ENCODE data around the gene L3MBTL4. TPM values are rescaled to one million over a fixed set of nuclear protein-coding genes. Genes with fewer than 3 reads are reported as not detected.
"Not testable (repeated sequence)": the region's sequence is repeated elsewhere in the genome, so short reads cannot be mapped to it uniquely, and the experiment has no call there.

L3MBTL4 gene
- total and polyA plus RNA-seq, 7 donors = 0.04 to 1.3 (median 0.22) TPM

GRCh38 chr18:6284300-6284699, 130.4 kb downstream of the L3MBTL4 start:
- no peaks in the 10 kb centered on the region for H3K9me3 ChIP-seq
- no peaks in the 10 kb centered on the region for H3K36me3 ChIP-seq (ENCODE audit: insufficient read depth in 1 of 2, low read depth in 1 of 2)
- H3K4me3 ChIP-seq = no peak overlapping the region
- ATAC-seq = no peak
- TF ChIP-seq CTCF (IDR thresholded peaks at IDR 0.05) = no peak
- WGBS, 3 donors = 94 to 97% (median 96%) methylated on average over 19 to 24 of the region's 24 CpGs
- no peak overlapping the region for H3K27ac ChIP-seq
- intact Hi-C loops (cut with DNase I) = no loop called here
- no peaks in the 10 kb centered on the region for H3K4me1 ChIP-seq
- H3K27me3 ChIP-seq (ENCODE audit: insufficient read depth in 3 of 3, low read length in 2 of 3) = no peaks in the 10 kb centered on the region
- DNase-seq = no peak

- no peak overlapping the region for H3K4me3 ChIP-seq
- H3K27ac ChIP-seq = no peak overlapping the region
- TF ChIP-seq CTCF (IDR thresholded peaks at IDR 0.05) = no peak
- 72 to 85% (median 78%) methylated on average over 4 of the region's 4 CpGs for WGBS, 3 donors
- H3K9me3 ChIP-seq = no peaks in the 10 kb centered on the region
- H3K36me3 ChIP-seq (ENCODE audit: insufficient read depth in 1 of 2, low read depth in 1 of 2) = no peaks in the 10 kb centered on the region
- intact Hi-C loops (cut with DNase I) = no loop called here
- ATAC-seq = no peak
- DNase-seq = no peak
- no peaks in the 10 kb centered on the region for H3K27me3 ChIP-seq (ENCODE audit: insufficient read depth in 3 of 3, low read length in 2 of 3)
- H3K4me1 ChIP-seq = no peaks in the 10 kb centered on the region
These were observed 132.8 kb downstream of the L3MBTL4 start for GRCh38 chr18:6281874-6282273.

- Histone ChIP-seq H3K36me3 (ENCODE audit: insufficient read depth in 1 of 2, low read depth in 1 of 2) (no peaks in the 10 kb centered on the region), H3K27ac (no peak overlapping the region), H3K4me1 (no peaks in the 10 kb centered on the region), H3K4me3 (no peak overlapping the region), H3K27me3 (ENCODE audit: insufficient read depth in 3 of 3, low read length in 2 of 3) (no peaks in the 10 kb centered on the region), H3K9me3 (no peaks in the 10 kb centered on the region)
- DNase-seq (no peak), ATAC-seq (no peak)
- 63 to 80% (median 73%) methylated on average over 2 of the region's 2 CpGs for WGBS, 3 donors
- no peak for TF ChIP-seq CTCF (IDR thresholded peaks at IDR 0.05)
- intact Hi-C loops (cut with DNase I) = no loop called here
These were observed 134.4 kb downstream of the L3MBTL4 start for GRCh38 chr18:6280211-6280743.

GRCh38 chr18:6279308-6279707, 135.4 kb downstream of the L3MBTL4 start:
- Histone ChIP-seq H3K4me1 (no peaks in the 10 kb centered on the region), H3K4me3 (no peak overlapping the region), H3K9me3 (no peaks in the 10 kb centered on the region), H3K36me3 (ENCODE audit: insufficient read depth in 1 of 2, low read depth in 1 of 2) (no peaks in the 10 kb centered on the region), H3K27me3 (ENCODE audit: insufficient read depth in 3 of 3, low read length in 2 of 3) (no peaks in the 10 kb centered on the region), H3K27ac (no peak overlapping the region)
- WGBS, 3 donors = 39 to 57% (median 43%) methylated on average over 1 of the region's 1 CpG
- DNase-seq = no peak
- ATAC-seq = no peak
- TF ChIP-seq CTCF (IDR thresholded peaks at IDR 0.05) = no peak
- intact Hi-C loops (cut with DNase I) = no loop called here

GRCh38 chr18:6273423-6273822, 141.3 kb downstream of the L3MBTL4 start:
- no peak for ATAC-seq
- H3K9me3 ChIP-seq = no peaks in the 10 kb centered on the region
- H3K27me3 ChIP-seq (ENCODE audit: insufficient read depth in 3 of 3, low read length in 2 of 3) = peaks cover 0 to 2% (median 0%) of the 10 kb centered on the region in 3 donors
- no peaks in the 10 kb centered on the region for H3K36me3 ChIP-seq (ENCODE audit: insufficient read depth in 1 of 2, low read depth in 1 of 2)
- H3K4me3 ChIP-seq = no peak overlapping the region
- TF ChIP-seq CTCF (IDR thresholded peaks at IDR 0.05) = no peak
- intact Hi-C loops (cut with DNase I) = no loop called here
- H3K4me1 ChIP-seq = no peaks in the 10 kb centered on the region
- H3K27ac ChIP-seq = no peak overlapping the region
- WGBS, 3 donors = 48 to 71% (median 63%) methylated on average over 4 of the region's 6 CpGs
- no peak for DNase-seq

GRCh38 chr18:6272144-6272543, 142.6 kb downstream of the L3MBTL4 start:
- intact Hi-C loops (cut with DNase I); H3K36me3 ChIP-seq (ENCODE audit: insufficient read depth in 1 of 2, low read depth in 1 of 2); H3K4me3 ChIP-seq; H3K4me1 ChIP-seq; H3K27me3 ChIP-seq (ENCODE audit: insufficient read depth in 3 of 3, low read length in 2 of 3); ATAC-seq; H3K27ac ChIP-seq; DNase-seq; H3K9me3 ChIP-seq: not testable (repeated sequence)
- WGBS, 3 donors = 35 to 47% (median 47%) methylated on average over 10 of the region's 10 CpGs
